Keratinocyte (primary cell): ENCODE measurements around the gene TBCD. TPM values are rescaled to one million over a fixed set of nuclear protein-coding genes. Genes with fewer than 3 reads are reported as not detected.

Source experiments
- DNase-seq: peaks from one replicate; pipeline ENCODE4 v3.0.0-alpha.2; 2011; ENCODE audit warnings: low read depth, missing footprints, low spot score
- FAIRE-seq: peaks from 2 replicates; lab custom pipeline; 2011; peaks lifted over from hg19 to GRCh38; lab: Jason Lieb, UNC
- H2AFZ ChIP-seq: 2 replicates; pipeline ENCODE4 v1.6.0; 2012; ENCODE audit warnings: low read length, control low read depth, inconsistent platforms; ENCODE audit not compliant: control insufficient read depth
- H3K27ac ChIP-seq: 2 replicates; pipeline ENCODE4 v1.5.1; 2011; ENCODE audit warnings: low read length; ENCODE audit not compliant: control insufficient read depth, insufficient read depth
- H3K27me3 ChIP-seq: 3 replicates; pipeline ENCODE4 v1.6.0; 2011; ENCODE audit warnings: low read length; ENCODE audit not compliant: control insufficient read depth, insufficient read depth; ENCODE audit errors: extremely low read depth
- H3K36me3 ChIP-seq, 2 experiments: 2 replicates in 1 of 2; 3 replicates in 1 of 2; pipeline ENCODE4 v1.5.1; 2011; ENCODE audit warnings: low read length in 2 of 2, mild to moderate bottlenecking in 1 of 2; ENCODE audit not compliant: control insufficient read depth in 2 of 2, insufficient read depth in 2 of 2; ENCODE audit errors: extremely low read depth in 1 of 2
- H3K4me1 ChIP-seq: 3 replicates; pipeline ENCODE4 v1.5.1; 2011; ENCODE audit warnings: low read length; ENCODE audit not compliant: control insufficient read depth, insufficient read depth; ENCODE audit errors: extremely low read depth
- H3K4me2 ChIP-seq: 3 replicates; pipeline ENCODE4 v1.6.0; 2011; ENCODE audit warnings: low read depth, low read length; ENCODE audit not compliant: control insufficient read depth, insufficient read depth; ENCODE audit errors: extremely low read depth
- H3K4me3 ChIP-seq, 3 experiments: fragments of 200-600 bp in 1 of 3; sonication (generic) in 1 of 3; 2 replicates in 2 of 3; 3 replicates in 1 of 3; pipeline ENCODE4 v1.5.1; 2011 to 2016; ENCODE audit warnings: low read length in 3 of 3, mild to moderate bottlenecking in 3 of 3, control low read depth in 2 of 3, inconsistent platforms in 1 of 3, low read depth in 1 of 3, mixed read lengths in 1 of 3, mixed run types in 1 of 3, moderate library complexity in 1 of 3; ENCODE audit not compliant: control insufficient read depth in 2 of 3, insufficient read depth in 2 of 3; ENCODE audit errors: extremely low read depth in 1 of 3
- H3K79me2 ChIP-seq: 2 replicates; pipeline ENCODE4 v1.6.0; 2012; ENCODE audit warnings: low read length; ENCODE audit not compliant: control insufficient read depth, insufficient read depth
- H3K9ac ChIP-seq: 3 replicates; pipeline ENCODE4 v1.6.0; 2011; ENCODE audit warnings: low read length; ENCODE audit not compliant: control insufficient read depth, insufficient read depth; ENCODE audit errors: extremely low read depth
- H3K9me1 ChIP-seq: 3 replicates; pipeline ENCODE4 v1.6.0; 2011; ENCODE audit warnings: low read length; ENCODE audit not compliant: control insufficient read depth, insufficient read depth; ENCODE audit errors: extremely low read depth
- H3K9me3 ChIP-seq: 2 replicates; pipeline ENCODE4 v1.5.1; 2012; ENCODE audit warnings: low read depth, low read length; ENCODE audit not compliant: control insufficient read depth
- H4K20me1 ChIP-seq: 3 replicates; pipeline ENCODE4 v1.6.0; 2011; ENCODE audit warnings: low read length; ENCODE audit not compliant: control insufficient read depth, insufficient read depth; ENCODE audit errors: extremely low read depth
- CTCF ChIP-seq, 3 experiments: IDR thresholded peaks in 1 of 3; conservative IDR thresholded peaks in 1 of 3; optimal IDR thresholded peaks in 1 of 3; 2 replicates in 2 of 3; 3 replicates in 1 of 3; pipeline versions ENCODE3 to v1.5.1; 2011; ENCODE audit warnings: low read length in 3 of 3, mild to moderate bottlenecking in 3 of 3, moderate library complexity in 2 of 3, control low read depth in 1 of 3, inconsistent platforms in 1 of 3; ENCODE audit not compliant: insufficient read depth in 2 of 3; ENCODE audit errors: extremely low read depth in 1 of 3
- EZH2 ChIP-seq: IDR thresholded peaks from one replicate; pipeline ENCODE4 v1.6.1; 2012; ENCODE audit warnings: inconsistent platforms, mild to moderate bottlenecking, low read length, moderate library complexity
- dilution Hi-C: fragments of 300-500 bp; cut with MboI; formaldehyde crosslinking; loops from one replicate; pipeline ENCODE4 v1.7.0; 2020; ENCODE audit warnings: low sequenced_read_pairs; ENCODE audit not compliant: extremely low pct_ligation_motif_present
- polyA plus RNA-seq, 5 experiments: library from polyadenylated mRNA; depleted of rRNA in 3 of 5; stranded (reverse) in 3 of 5; stranded (forward) in 1 of 5; unstranded in 1 of 5; fragments of >200 nt; gene quantifications; 1 replicate in 1 of 5; 2 replicates in 3 of 5; 3 replicates in 1 of 5; pipeline versions ENCODE4 v1.2.1 to v1.2.3, GENCODE V29; 2011 to 2012; ENCODE audit warnings: missing spikeins in 2 of 5, low read depth in 1 of 5, low replicate concordance in 1 of 5

Gene TBCD
- polyA plus RNA-seq, 1 donor (not counting 4 experiments of a cell fraction or from before 2014, with no cell fraction given): 36.2 TPM

GRCh38 chr17:82892899-82893565 lies 141.2 kb downstream of the TBCD start:
- dilution Hi-C loops: no loop called here
- Histone ChIP-seq H3K4me3 (no peak overlapping the region), H2AFZ (no peak overlapping the region), H3K79me2 (no peaks in the 10 kb centered on the region), H3K36me3 (peaks cover 9 to 10% of the 10 kb centered on the region in 2 experiments), H3K4me1 (peaks cover 14% of the 10 kb centered on the region), H4K20me1 (no peaks in the 10 kb centered on the region), H3K9me3 (no peaks in the 10 kb centered on the region), H3K9ac (no peak overlapping the region), H3K9me1 (no peaks in the 10 kb centered on the region), H3K27me3 (no peaks in the 10 kb centered on the region), H3K4me2 (no peak overlapping the region), H3K27ac (no peak overlapping the region)
- TF ChIP-seq EZH2: no peak
- no peak for TF ChIP-seq CTCF (optimal IDR thresholded peaks at IDR 0.05 in 1 of 3, IDR thresholded peaks at IDR 0.05 in 1 of 3, conservative IDR thresholded peaks at IDR 0.05 in 1 of 3; ENCODE audit: extremely low read depth in 1 of 3, insufficient read depth in 2 of 3, low read length in 3 of 3)
- FAIRE-seq (no peak), DNase-seq (no peak)

- FAIRE-seq (no peak), DNase-seq (no peak)
- peaks cover 13% of the 10 kb centered on the region for H3K4me1 ChIP-seq
- H3K27me3 ChIP-seq: no peaks in the 10 kb centered on the region
- no peaks in the 10 kb centered on the region for H4K20me1 ChIP-seq
- TF ChIP-seq CTCF (optimal IDR thresholded peaks at IDR 0.05 in 1 of 3, IDR thresholded peaks at IDR 0.05 in 1 of 3, conservative IDR thresholded peaks at IDR 0.05 in 1 of 3; ENCODE audit: extremely low read depth in 1 of 3, insufficient read depth in 2 of 3, low read length in 3 of 3) (no peak), EZH2 (no peak)
- H3K9ac ChIP-seq: no peak overlapping the region
- H2AFZ ChIP-seq: no peak overlapping the region
- dilution Hi-C loops: no loop called here
- H3K36me3 ChIP-seq: peaks cover 10 to 13% of the 10 kb centered on the region in 2 experiments
- H3K79me2 ChIP-seq: peaks cover 1% of the 10 kb centered on the region
- no peak overlapping the region for H3K27ac ChIP-seq
- H3K4me2 ChIP-seq: no peak overlapping the region
- H3K9me1 ChIP-seq: no peaks in the 10 kb centered on the region
- no peaks in the 10 kb centered on the region for H3K9me3 ChIP-seq
- no peak overlapping the region for H3K4me3 ChIP-seq
Measured at GRCh38 chr17:82893779-82894178, 141.9 kb downstream of the TBCD start.
